Measurements from ENCODE around the gene MACROH2A1.

The MACROH2A1 gene

GRCh38 chr5:135396459-135397055, 2.5 kb downstream of the MACROH2A1 start:
- DNase-seq: no peak

- DNase-seq: no peak
Observed at GRCh38 chr5:135395866-135396265, 3.2 kb downstream of the MACROH2A1 start.

- no peak for DNase-seq
Observed at GRCh38 chr5:135395451-135395850, 3.6 kb downstream of the MACROH2A1 start.

- no peak for DNase-seq
Observed at GRCh38 chr5:135394095-135394494, 4.9 kb downstream of the MACROH2A1 start.

GRCh38 chr5:135393691-135394090, 5.3 kb downstream of the MACROH2A1 start:
- DNase-seq: no peak

- no peak for DNase-seq
Observed at GRCh38 chr5:135393229-135393628, 5.8 kb downstream of the MACROH2A1 start.

- DNase-seq: no peak
Observed at GRCh38 chr5:135392256-135392655, 6.8 kb downstream of the MACROH2A1 start.

- DNase-seq: no peak
Observed at GRCh38 chr5:135391869-135392255, 7.2 kb downstream of the MACROH2A1 start.

- DNase-seq: no peak
Observed at GRCh38 chr5:135391116-135391868, 7.7 kb downstream of the MACROH2A1 start.

- DNase-seq: no peak
Observed at GRCh38 chr5:135388860-135389435, 10.1 kb downstream of the MACROH2A1 start.

- DNase-seq: no peak
Observed at GRCh38 chr5:135387629-135387960, 11.4 kb downstream of the MACROH2A1 start.

- no peak for DNase-seq
Observed at GRCh38 chr5:135386886-135387628, 12.0 kb downstream of the MACROH2A1 start.

- no peak for DNase-seq
Observed at GRCh38 chr5:135386096-135386495, 12.9 kb downstream of the MACROH2A1 start.

GRCh38 chr5:135385576-135385975, 13.5 kb downstream of the MACROH2A1 start:
- no peak for DNase-seq

GRCh38 chr5:135384898-135385297, 14.1 kb downstream of the MACROH2A1 start:
- no peak for DNase-seq

GRCh38 chr5:135383803-135384495, 15.1 kb downstream of the MACROH2A1 start:
- DNase-seq: no peak

- DNase-seq: no peak
Observed at GRCh38 chr5:135382981-135383380, 16.1 kb downstream of the MACROH2A1 start.

- no peak for DNase-seq
Observed at GRCh38 chr5:135382106-135382790, 16.8 kb downstream of the MACROH2A1 start.

- no peak for DNase-seq
Observed at GRCh38 chr5:135379046-135379654, 19.9 kb downstream of the MACROH2A1 start.

GRCh38 chr5:135377751-135378680, 21.0 kb downstream of the MACROH2A1 start:
- DNase-seq: no peak
